SK-N-MC (cell line): ENCODE data around the gene NETO2.
A peak's percentile ranks its signal among the peaks of the same experiment; 100 is the strongest.
"Not testable (repeated sequence)": the region's sequence is repeated elsewhere in the genome, so short reads cannot be mapped to it uniquely, and the experiment has no call there.

Source experiments
- DNase-seq: peaks from one replicate; pipeline ENCODE4 v3.0.0-alpha.2; 2011; ENCODE audit warnings: low read depth, low spot score
- H3K27ac ChIP-seq: fragments of 200-600 bp; sonication (generic); 2 replicates; pipeline ENCODE4 v1.5.1; 2016; ENCODE audit warnings: mixed run types
- H3K36me3 ChIP-seq: fragments of 200-600 bp; sonication (generic); 2 replicates; pipeline ENCODE4 v1.6.1; 2017; ENCODE audit warnings: antibody characterized with exemption, low read length, mixed read lengths; ENCODE audit not compliant: insufficient read depth
- H3K4me3 ChIP-seq: fragments of 200-600 bp; sonication (generic); 2 replicates; pipeline ENCODE4 v1.5.1; 2016
- H3K9ac ChIP-seq: fragments of 200-600 bp; sonication (generic); 2 replicates; pipeline ENCODE4 v1.8.0; 2017; ENCODE audit warnings: mixed run types, mixed read lengths; ENCODE audit not compliant: insufficient read length
- H3K9me3 ChIP-seq: fragments of 200-600 bp; sonication (generic); 2 replicates; pipeline ENCODE4 v1.6.1; 2017; ENCODE audit warnings: low read depth, mild to moderate bottlenecking, antibody characterized with exemption, low read length, moderate library complexity, mixed read lengths
- EZH2 ChIP-seq: fragments of 200-600 bp; sonication (generic); IDR thresholded peaks from one replicate; pipeline ENCODE4 v1.6.1; 2017; ENCODE audit warnings: antibody characterized with exemption
- FOXP2 ChIP-seq: optimal IDR thresholded peaks from 2 replicates; pipeline ENCODE3; 2011; ENCODE audit warnings: mild to moderate bottlenecking, moderate library complexity; ENCODE audit not compliant: insufficient read depth; ENCODE audit errors: extremely low read length, control extremely low read depth
- POLR2AphosphoS5 ChIP-seq: IDR thresholded peaks from 2 replicates; pipeline ENCODE4 v1.6.1; 2012; ENCODE audit warnings: mild to moderate bottlenecking, low read depth, low read length, borderline replicate concordance

Gene NETO2

DNA sequence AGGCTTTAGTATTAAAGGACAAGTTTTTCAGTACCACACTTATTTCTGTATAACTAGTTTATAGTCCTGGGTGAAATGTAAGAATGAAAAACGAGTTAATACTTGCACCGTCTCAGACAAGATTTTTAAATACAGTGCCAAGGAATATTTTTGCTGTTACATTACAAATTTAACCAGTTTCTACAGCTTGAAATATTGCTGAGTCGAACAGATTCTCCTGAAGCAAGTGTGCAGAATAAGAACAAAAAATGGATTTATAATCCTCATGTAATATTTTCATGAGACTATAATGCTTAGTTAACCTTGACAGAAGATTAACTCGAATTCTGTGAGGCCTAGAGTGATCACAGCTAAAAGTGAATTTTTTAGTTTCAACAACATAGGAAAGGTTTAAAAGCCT, 3.1 kb downstream of the NETO2 start:
- Histone ChIP-seq H3K36me3 (no peaks in the 10 kb centered on the region), H3K4me3 (no peak overlapping the region), H3K9ac (no peak overlapping the region), H3K9me3 (no peaks in the 10 kb centered on the region), H3K27ac (no peak overlapping the region)
- DNase-seq = no peak
- TF ChIP-seq FOXP2 (no peak), POLR2AphosphoS5 (no peak), EZH2 (no peak)

DNA sequence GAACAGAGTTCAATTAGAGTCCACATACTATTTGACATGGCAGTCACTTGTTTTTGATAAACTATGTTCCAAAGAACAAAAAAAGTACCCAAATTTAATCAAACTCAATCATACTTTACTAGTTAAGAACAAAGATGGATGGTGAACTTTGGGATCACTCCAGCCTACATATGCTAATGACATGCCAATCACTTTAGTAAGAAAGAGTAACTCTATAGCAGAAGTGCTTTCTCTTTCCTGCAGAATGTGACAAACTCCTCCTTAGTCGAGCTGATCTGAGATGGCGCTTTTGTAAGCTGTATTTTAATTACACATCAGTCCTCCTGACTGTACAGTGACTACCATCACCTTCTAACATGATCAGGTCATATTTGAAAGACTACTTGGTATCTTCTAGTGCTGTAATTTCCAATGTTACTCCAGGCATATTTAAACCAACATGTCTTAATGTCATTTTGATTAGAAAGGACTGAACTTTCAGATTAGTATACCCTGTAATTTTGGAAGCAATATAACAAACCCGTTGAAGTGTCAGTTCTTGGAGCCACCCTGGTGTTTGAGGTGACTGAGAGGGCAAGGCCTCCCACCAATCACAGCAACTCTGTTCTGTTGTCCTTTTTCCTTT, 4.1 kb downstream of the NETO2 start:
- no peak overlapping the region for H3K4me3 ChIP-seq
- no peak for TF ChIP-seq EZH2
- TF ChIP-seq POLR2AphosphoS5 = no peak
- no peak for TF ChIP-seq FOXP2
- H3K36me3 ChIP-seq = no peaks in the 10 kb centered on the region
- no peak overlapping the region for H3K9ac ChIP-seq
- no peaks in the 10 kb centered on the region for H3K9me3 ChIP-seq
- DNase-seq = no peak
- no peak overlapping the region for H3K27ac ChIP-seq

DNA sequence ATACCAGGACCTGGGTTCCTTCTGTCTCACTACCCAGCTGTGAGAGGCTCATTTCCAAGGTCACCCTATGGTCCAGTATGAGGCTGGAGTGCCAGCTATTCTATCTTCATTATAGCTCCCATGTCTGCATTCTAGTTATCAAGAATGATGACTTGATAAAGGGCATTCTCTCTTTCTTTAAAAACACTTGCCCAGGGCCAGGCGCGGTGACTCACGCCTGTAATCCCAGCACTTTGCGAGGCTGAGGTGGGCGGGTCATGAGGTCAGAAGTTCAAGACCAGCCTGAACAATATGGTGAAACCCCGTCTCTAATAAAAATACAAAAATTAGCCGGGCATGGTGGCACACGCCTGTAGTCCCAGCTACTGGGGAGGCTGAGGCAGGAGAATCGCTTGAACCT, 5.8 kb downstream of the NETO2 start:
- H3K27ac ChIP-seq, H3K9me3 ChIP-seq, H3K4me3 ChIP-seq, DNase-seq, H3K36me3 ChIP-seq, H3K9ac ChIP-seq: not testable (repeated sequence)

DNA sequence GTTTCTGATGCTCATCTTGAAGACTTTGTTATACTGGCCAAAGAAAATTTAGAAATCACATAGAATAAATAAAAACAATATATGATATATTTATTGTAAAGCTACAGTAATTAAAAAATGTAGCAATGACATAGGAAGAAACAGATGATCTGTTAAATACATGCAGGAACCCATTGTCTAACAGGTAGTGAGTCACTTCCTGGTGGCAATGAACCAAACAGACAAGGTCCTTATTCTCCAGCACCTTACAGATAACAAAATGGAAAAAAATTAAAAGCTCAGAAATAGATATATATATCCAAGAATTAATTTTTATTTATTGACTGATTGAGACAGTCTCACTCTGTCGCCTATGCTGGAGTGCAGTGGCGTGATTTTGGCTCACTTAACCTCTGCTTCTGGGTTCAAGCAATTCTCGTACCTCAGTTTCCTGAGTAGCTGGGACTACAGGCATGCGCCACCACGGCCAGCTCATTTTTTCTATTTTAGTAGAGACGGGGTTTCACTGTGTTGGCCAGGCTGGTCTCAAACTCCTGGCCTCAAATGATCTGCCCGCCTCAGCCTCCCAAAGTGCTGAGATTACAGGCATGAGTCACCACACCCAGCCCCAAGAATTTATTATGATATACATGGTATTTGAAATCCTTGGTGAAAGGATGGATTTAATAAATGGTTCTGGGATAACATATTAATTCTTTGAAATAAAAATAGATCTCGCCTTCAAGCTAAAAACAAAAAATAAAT, 7.5 kb downstream of the NETO2 start:
- DNase-seq = no peak
- Histone ChIP-seq H3K4me3 (no peak overlapping the region), H3K9ac (no peak overlapping the region), H3K27ac (no peak overlapping the region), H3K9me3 (no peaks in the 10 kb centered on the region), H3K36me3 (no peaks in the 10 kb centered on the region)
- TF ChIP-seq FOXP2 = no peak

DNA sequence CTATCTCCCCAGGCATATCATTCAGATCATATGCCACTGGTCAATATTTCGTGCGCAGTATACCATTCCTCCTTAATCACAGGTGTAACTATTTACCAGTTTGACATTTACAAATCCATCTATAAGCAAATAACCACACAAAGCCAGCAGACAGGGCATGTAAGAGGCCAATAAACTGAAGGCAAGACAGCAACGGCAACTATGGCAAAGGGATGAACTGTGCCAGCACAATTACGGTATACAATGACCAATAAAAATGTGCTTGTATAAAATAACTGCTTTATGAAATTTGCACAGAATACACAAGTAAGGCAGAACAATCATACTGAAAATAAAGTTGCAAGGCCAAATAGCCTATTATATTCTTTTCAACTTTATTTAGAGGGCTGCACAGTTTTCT, 9.2 kb downstream of the NETO2 start:
- TF ChIP-seq POLR2AphosphoS5 (no peak), FOXP2 (no peak), EZH2 (no peak)
- no peaks in the 10 kb centered on the region for H3K36me3 ChIP-seq
- H3K9ac ChIP-seq = no peak overlapping the region
- no peak overlapping the region for H3K4me3 ChIP-seq
- no peak overlapping the region for H3K27ac ChIP-seq
- DNase-seq = no peak
- no peaks in the 10 kb centered on the region for H3K9me3 ChIP-seq

DNA sequence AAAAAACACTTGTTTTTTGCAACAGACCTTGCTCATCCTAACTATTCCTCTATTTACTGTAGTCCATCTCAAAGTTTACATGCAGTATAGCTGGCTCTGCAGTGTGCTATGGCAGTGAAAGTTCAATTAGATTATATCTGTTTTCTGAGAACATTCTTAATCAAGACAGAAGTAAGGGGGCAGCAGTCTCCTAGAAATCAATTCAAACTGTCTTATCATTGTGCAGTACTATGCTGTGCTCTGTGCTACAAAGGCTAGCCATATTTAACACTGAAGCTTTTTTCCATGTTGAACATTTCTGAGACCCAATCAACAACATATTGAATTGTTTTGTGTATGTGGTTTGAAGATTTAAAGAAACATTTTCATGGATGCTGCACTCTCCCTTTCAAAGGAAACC, 11.4 kb downstream of the NETO2 start:
- Histone ChIP-seq H3K36me3 (no peaks in the 10 kb centered on the region), H3K9ac (no peak overlapping the region), H3K27ac (no peak overlapping the region), H3K9me3 (no peaks in the 10 kb centered on the region), H3K4me3 (no peak overlapping the region)
- DNase-seq = no peak
- no peak for TF ChIP-seq FOXP2
- no peak for TF ChIP-seq POLR2AphosphoS5
- TF ChIP-seq EZH2 = no peak

DNA sequence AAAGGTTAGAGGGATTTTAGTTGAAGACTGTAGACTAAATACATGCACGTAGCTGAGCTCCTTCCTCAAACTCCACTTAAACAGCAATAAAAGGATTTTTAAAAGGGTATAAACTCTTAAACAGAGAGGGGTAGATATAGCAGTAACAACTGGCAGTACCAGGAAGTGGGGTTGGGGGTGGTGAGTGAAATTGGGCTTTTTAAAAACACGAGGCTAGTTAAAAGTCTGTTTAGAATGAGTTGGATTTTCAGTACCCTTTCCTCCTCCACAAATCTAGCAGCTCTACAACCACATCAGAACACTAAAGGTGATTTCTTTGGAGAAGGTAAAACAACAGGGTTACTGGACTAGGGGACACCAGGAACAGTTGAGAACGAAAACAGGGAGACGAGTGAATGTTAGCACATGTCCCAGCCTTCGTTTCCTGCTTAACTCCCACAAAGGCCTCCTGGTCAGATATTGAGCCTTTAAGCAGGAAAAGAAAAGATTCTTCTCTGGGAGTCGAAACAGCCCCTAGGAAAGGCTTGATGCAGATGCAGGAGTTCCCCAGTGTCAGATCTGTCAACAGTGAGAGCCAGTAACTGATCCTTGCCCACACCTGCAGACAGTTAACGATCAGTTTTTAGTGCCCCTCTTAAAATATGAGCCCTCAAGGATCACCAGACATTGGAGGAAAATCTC, 13.8 kb downstream of the NETO2 start:
- no peaks in the 10 kb centered on the region for H3K36me3 ChIP-seq
- DNase-seq = no peak
- no peak for TF ChIP-seq FOXP2
- H3K9me3 ChIP-seq = no peaks in the 10 kb centered on the region
- peak overlapping the region; percentile 25; the same call in 1 of the 2 replicates for H3K27ac ChIP-seq
- no peak overlapping the region for H3K4me3 ChIP-seq
- H3K9ac ChIP-seq = no peak overlapping the region

DNA sequence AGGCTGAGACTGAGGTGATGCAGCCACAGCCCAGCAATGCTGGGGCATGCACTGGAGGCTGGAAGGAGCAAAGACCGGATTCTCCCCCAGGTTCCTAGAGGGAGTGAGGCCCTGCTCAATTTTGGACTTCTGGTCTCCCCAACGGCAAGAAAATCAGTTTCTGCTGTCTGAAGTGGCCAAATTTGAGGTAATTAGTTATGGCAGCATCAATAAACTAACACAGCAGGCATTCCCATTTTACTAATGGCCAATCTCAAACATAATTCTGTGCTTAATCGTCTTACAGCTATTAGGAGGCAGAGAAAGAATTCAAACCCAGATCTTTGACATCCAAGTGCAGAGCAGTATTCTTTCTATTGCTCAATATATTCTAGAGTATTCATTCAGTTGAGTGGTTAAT, 16.2 kb downstream of the NETO2 start:
- TF ChIP-seq FOXP2 (no peak), POLR2AphosphoS5 (no peak), EZH2 (no peak)
- no peak overlapping the region for H3K27ac ChIP-seq
- no peak overlapping the region for H3K9ac ChIP-seq
- no peak for DNase-seq
- H3K9me3 ChIP-seq = no peaks in the 10 kb centered on the region
- H3K4me3 ChIP-seq = no peak overlapping the region
- H3K36me3 ChIP-seq = no peaks in the 10 kb centered on the region

DNA sequence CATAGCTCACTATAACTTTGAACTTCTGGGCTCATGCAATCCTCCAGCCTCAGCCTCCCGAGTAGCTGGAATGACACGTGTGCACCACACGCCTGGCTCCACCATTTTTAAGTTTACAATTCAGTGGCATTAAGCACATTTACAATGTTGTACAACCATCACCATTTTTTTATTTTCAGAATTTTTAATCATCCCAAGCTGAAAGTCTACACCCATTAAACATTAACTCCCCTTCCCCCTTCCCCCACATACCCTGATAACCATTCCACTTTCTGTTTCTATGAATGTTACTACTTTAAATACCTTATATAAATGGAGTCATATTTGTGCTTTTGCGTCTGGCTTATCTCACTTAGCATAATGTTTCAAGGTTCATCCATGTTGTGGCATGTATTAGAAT, 18.0 kb downstream of the NETO2 start:
- Histone ChIP-seq H3K4me3 (no peak overlapping the region), H3K36me3 (no peaks in the 10 kb centered on the region), H3K9ac (no peak overlapping the region), H3K27ac (no peak overlapping the region), H3K9me3 (no peaks in the 10 kb centered on the region)
- TF ChIP-seq POLR2AphosphoS5 = no peak
- no peak for TF ChIP-seq EZH2
- no peak for DNase-seq
